Renal cortex interstitium (tissue), 15 donors: ENCODE measurements around the gene LHX1. TPM values are rescaled to one million over a fixed set of nuclear protein-coding genes. Genes with fewer than 3 reads are reported as not detected.

ENCODE experiments used
- DNase-seq, 11 donors: peaks; one replicate each; pipeline ENCODE4 v3.0.0-alpha.2; 2013; ENCODE audit warnings: low read depth in 9 of 11, low spot score in 4 of 11; ENCODE audit errors: extremely low read depth in 1 of 11
- long read RNA-seq, 16 experiments: transcript quantifications; one replicate each; lab custom pipeline, GENCODE V29; 2026
- polyA plus RNA-seq, 3 donors: library from polyadenylated mRNA; unstranded; fragments of 120-200 nt; gene quantifications; one replicate each; pipeline ENCODE4 v1.2.1, GENCODE V29; 2013; ENCODE audit not compliant: insufficient read length in 3 of 3

Gene LHX1
- 100 to 1,000 TPM in 2 of 3 donors, 10 to 100 TPM in 1; 79.9 to 116 (median 105) TPM for polyA plus RNA-seq
- long read RNA-seq, donor 1, transcript LHX1-201 (5 exons, 3,425 nt): major isoform, 16 of 55 reads
- long read RNA-seq, donor 1, partial matches to known transcripts: 38 of 55 reads
- long read RNA-seq, donor 1, other reads (novel, unspliced or antisense): 0 of 55 reads
- long read RNA-seq, donor 2, transcript LHX1-201 (5 exons, 3,425 nt): major isoform, 13 of 13 reads
- long read RNA-seq, donor 2, partial matches to known transcripts: 0 of 13 reads
- long read RNA-seq, donor 2, other reads (novel, unspliced or antisense): 0 of 13 reads
- long read RNA-seq, donor 3, transcript LHX1-201 (5 exons, 3,425 nt): major isoform, 22 of 24 reads
- long read RNA-seq, donor 3, partial matches to known transcripts: 0 of 24 reads
- long read RNA-seq, donor 3, other reads (novel, unspliced or antisense): 0 of 24 reads
- long read RNA-seq, donor 4, transcript LHX1-201 (5 exons, 3,425 nt): major isoform, 8 of 44 reads
- long read RNA-seq, donor 4, partial matches to known transcripts: 35 of 44 reads
- long read RNA-seq, donor 4, other reads (novel, unspliced or antisense): 0 of 44 reads
- long read RNA-seq, donor 5: 0 reads
- long read RNA-seq, donor 6, transcript LHX1-201 (5 exons, 3,425 nt): major isoform, 8 of 15 reads
- long read RNA-seq, donor 6, partial matches to known transcripts: 7 of 15 reads
- long read RNA-seq, donor 6, other reads (novel, unspliced or antisense): 0 of 15 reads
- long read RNA-seq, donor 7, transcript LHX1-201 (5 exons, 3,425 nt): major isoform, 9 of 25 reads
- long read RNA-seq, donor 7, partial matches to known transcripts: 16 of 25 reads
- long read RNA-seq, donor 7, other reads (novel, unspliced or antisense): 0 of 25 reads
- long read RNA-seq, donor 8: 0 reads
- long read RNA-seq, donor 9, transcript LHX1-201 (5 exons, 3,425 nt): major isoform, 13 of 75 reads
- long read RNA-seq, donor 9, partial matches to known transcripts: 62 of 75 reads
- long read RNA-seq, donor 9, other reads (novel, unspliced or antisense): 0 of 75 reads
- long read RNA-seq, donor 10, transcript LHX1-201 (5 exons, 3,425 nt): major isoform, 8 of 8 reads
- long read RNA-seq, donor 10, partial matches to known transcripts: 0 of 8 reads
- long read RNA-seq, donor 10, other reads (novel, unspliced or antisense): 0 of 8 reads
- long read RNA-seq, donor 11, transcript LHX1-201 (5 exons, 3,425 nt): major isoform, 8 of 8 reads
- long read RNA-seq, donor 11, partial matches to known transcripts: 0 of 8 reads
- long read RNA-seq, donor 11, other reads (novel, unspliced or antisense): 0 of 8 reads
- long read RNA-seq, donor 12, transcript LHX1-201 (5 exons, 3,425 nt): major isoform, 7 of 8 reads
- long read RNA-seq, donor 12, partial matches to known transcripts: 0 of 8 reads
- long read RNA-seq, donor 12, other reads (novel, unspliced or antisense): 0 of 8 reads
- long read RNA-seq, donor 13: 0 reads
- long read RNA-seq, donor 14, transcript LHX1-201 (5 exons, 3,425 nt): major isoform, 11 of 12 reads
- long read RNA-seq, donor 14, partial matches to known transcripts: 0 of 12 reads
- long read RNA-seq, donor 14, other reads (novel, unspliced or antisense): 0 of 12 reads
- long read RNA-seq, donor 15, transcript LHX1-201 (5 exons, 3,425 nt): major isoform, 9 of 9 reads
- long read RNA-seq, donor 15, partial matches to known transcripts: 0 of 9 reads
- long read RNA-seq, donor 15, other reads (novel, unspliced or antisense): 0 of 9 reads
- long read RNA-seq, donor 16, transcript LHX1-201 (5 exons, 3,425 nt): major isoform, 42 of 146 reads
- long read RNA-seq, donor 16, partial matches to known transcripts: 102 of 146 reads
- long read RNA-seq, donor 16, other reads (novel, unspliced or antisense): 0 of 146 reads

DNA sequence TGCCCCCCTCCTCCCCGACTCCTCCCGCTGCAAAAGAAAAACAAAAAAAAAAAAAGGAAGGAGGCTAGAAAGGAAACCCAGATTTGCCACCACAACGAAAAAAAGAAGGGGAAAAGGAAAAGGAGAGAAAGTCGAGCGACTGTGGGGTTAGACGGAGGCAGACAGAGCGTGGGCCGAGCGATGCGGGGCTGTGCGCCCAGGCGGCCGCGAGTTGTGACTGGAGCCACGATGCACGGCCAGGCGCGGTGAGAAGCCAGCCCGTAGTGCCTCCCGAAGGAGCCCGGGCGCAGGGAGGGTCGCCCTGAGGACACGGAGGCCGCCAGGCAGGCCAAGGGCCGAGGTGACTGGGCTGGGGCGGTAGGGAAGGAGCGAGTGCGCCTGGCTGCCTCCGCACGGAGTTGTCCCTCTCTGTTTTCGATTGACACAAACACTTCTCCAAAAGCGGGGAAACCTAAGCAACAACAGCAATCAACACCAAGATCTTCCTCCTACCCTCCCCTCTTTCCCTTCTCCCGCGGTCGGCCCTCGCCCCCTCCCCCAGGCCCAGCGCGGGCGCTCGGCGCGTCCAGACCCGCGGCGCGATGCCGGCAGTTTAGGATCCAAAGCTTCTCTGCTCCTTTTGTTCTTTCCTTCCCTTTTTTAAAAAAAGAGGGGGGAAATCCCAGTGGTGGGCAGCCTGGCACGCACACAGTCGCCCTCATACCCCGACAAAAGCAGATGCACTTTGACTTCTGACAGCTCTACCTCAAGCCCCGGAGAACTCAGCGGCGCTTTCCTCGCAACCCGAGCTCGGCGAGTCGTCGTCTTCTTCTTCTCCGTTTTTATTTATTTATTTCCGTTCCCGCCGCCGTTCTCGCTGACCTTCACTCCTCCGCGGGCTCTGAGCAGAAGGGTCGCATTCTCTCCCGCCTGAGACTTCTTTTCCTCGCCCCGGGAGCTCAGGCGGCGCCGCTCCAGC lies at the start of gene LHX1:
TSS of gene LHX1 (plus strand) at position 475 of the 958 bp plus-strand sequence. CDS start 723 bp downstream, outside the sequence.
- DNase-seq: no peak

DNA sequence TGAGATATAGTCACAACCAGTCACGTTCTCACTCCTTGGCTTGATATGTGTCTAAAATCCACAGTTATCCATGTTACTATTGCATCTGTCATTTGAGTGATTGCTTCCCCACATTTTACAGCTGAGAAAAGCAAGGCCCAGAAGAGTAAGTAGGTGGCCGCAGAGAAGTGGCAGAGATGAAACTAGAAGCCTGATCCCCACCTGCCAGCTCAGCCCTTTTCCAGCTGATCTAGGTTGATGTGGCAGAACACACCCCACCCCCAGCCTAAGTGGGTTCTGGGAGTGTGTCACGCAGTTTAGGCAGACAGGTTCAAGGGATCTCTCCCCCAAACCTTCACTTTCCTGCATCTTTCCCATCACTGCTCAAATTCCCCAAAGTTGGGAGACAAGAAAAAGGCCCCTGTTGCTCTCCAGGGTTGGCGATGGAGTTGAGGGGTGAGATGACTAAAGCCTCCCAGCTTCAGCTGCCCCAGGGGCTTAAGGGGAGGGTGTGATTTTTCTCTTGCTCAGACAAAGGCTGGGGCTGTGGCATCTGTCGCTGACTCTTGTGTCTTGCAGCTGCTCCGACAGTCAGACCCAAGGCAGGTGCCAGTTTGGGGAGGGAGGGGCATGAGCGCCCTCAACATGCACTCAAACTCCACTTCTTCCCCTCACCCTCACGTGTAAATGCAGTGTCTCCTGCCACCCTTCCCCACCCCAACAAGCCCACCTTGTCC lies 48.9 kb upstream of the LHX1 start:
- no peak for DNase-seq

DNA sequence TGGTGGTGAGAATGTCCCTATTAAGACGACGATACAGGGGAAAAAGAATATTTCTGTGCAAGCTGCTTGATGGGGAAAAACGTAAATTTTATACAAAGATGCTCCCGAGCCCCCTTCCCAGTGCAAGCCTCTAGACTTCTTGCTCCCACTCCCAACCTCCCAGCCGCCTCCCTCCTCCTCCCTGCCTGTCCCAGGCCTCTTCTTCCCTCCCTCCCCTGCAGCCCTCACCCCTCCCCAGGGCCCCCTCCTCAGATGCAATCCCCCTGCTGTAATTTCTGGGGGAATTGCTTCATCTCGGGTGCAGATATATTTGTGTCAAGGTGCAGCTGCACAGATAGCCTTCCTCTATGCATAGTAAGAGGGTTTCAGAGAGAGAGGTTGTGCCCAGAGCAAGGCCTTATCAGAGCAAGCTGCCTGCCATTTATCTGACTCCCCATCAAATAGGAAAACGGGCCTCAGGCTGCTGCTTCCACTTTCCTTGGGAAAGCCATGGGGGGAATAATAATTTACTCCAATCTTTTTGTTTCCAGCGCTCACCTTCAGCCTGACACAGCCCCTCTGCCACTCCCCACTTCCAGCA lies 47.4 kb upstream of the LHX1 start:
- DNase-seq: no peak

GRCh38 chr17:36890398-36891168 lies 46.7 kb upstream of the LHX1 start:
- DNase-seq: no peak

- DNase-seq: no peak
Measured at GRCh38 chr17:36892112-36892838, 45.0 kb upstream of the LHX1 start.

GRCh38 chr17:36894177-36894576 lies 43.1 kb upstream of the LHX1 start:
- DNase-seq: no peak

DNA sequence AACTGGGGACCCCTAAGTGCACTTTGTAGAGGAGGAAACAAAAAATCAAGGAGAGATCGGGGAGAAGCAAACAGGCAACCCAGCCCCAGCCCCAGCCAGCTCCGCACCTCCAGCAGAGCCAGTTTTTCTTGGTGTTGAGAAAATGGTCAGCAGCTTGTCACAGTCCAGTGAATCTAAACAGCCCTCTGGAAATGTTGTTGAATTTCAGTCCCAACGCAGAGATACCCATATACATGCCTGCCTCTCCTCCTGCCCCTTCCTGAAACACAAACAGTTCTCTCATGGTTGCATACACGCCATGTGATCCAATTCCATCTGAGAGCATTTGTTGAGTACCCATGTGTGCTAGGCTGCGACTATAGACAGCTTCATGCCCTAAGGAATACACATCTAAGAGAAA lies 42.4 kb upstream of the LHX1 start:
- peak in 1 of 11 donors; percentile 32 for DNase-seq

GRCh38 chr17:36899250-36900159 lies 37.8 kb upstream of the LHX1 start:
- no peak for DNase-seq

GRCh38 chr17:36900160-36900512 lies 37.1 kb upstream of the LHX1 start:
- DNase-seq: no peak

DNA sequence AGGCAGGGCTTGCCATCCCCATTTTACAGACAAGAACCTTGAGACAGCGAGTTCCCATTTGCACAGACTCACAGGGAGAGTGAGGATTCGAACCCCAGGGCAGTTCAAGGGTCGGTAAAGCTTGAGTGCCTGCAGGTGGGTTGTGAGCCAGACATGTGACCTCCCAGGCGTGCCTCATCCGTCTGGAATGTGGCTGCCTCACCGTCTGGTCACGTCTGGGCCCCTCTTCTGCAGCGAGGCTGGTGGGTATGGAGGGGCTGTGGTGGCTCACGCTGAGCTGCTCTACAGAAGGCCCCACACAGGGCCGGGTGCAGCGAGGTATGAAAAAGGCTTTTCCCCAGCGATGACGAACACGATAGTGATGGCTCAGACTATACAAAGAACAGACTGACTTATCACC lies 35.8 kb upstream of the LHX1 start:
- peak in 9 of 11 donors; percentile 34 to 70 (median 59) for DNase-seq

DNA sequence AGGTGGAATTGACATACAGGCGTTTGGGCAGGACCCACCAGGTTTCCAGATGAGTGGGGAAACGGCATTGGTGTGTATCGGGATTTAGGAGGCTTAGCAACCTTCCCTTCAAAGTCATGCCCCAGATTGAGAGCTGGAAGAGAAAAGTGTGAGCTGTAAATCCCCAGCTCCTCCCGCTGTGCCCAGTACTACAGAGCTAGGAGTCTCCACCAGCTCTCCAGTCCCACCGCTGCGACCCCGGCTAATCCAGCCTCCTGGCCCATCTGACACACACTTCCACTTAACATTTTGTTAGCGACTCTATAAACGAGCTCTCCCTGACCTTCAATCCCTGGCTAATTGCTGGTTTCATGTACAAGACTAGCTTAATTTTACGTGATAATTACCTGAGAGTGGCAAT lies 29.9 kb upstream of the LHX1 start:
- no peak for DNase-seq

DNA sequence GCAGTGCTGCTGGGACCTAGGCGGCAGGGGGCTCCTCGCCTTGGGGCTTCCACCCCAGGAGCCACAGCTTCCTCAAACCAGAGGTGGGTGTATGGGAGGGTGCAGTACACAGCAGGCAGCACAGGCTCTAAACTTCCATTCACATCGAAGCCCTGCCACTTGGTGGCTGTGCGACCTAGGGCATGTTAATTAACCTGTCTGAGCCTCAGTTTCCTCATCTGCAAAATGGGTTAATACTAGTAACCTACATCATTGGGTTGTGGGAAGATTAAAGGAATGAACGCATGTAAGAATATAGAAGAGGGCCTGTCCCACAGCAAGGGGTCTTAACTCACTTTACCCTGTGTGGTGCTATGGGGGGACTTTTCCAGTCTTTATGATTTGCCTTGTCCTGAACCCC lies 26.8 kb upstream of the LHX1 start:
- DNase-seq: no peak

- no peak for DNase-seq
Measured at GRCh38 chr17:36911001-36911400, 26.3 kb upstream of the LHX1 start.

DNA sequence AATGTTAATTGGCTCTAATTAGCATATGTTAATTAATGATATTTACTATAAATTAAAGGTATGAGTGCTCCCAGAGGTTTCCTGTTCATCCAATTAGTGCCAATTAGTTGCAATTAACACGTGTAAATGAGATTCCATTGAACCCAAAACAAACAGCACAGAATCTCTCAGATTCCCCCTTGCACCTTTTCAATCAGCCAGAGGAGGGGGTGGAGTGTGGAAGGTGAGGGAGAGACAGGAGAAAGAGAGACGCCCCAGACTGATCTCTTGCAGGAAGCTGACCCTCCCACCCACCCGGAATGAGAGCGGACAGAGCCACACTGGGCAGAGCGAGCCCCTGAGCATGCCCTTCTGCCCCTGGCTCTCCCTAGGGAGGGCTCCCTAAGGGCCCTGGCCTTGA lies 24.1 kb upstream of the LHX1 start:
- DNase-seq: no peak
